Transverse colon (tissue), 4 donors: ENCODE measurements around the gene DVL1. TPM values are rescaled to one million over a fixed set of nuclear protein-coding genes. Genes with fewer than 3 reads are reported as not detected.

ENCODE experiments used
- DNase-seq: peaks from one replicate; pipeline ENCODE4 v3.0.0-alpha.2; 2019
- H3K27ac ChIP-seq, 4 donors: fragments of 200-600 bp; sonication (generic); 2 replicates each; pipeline ENCODE4 v1.5.1; 2016 to 2018; ENCODE audit warnings: inconsistent platforms in 4 of 4
- H3K27me3 ChIP-seq: fragments of 200-600 bp; sonication (generic); 2 replicates; pipeline ENCODE4 v1.5.1; 2017; ENCODE audit warnings: inconsistent platforms
- H3K36me3 ChIP-seq, 4 donors: fragments of 200-600 bp; sonication (generic); 2 replicates each; pipeline ENCODE4 v1.5.1; 2017 to 2019; ENCODE audit warnings: inconsistent platforms in 4 of 4
- H3K4me1 ChIP-seq, 4 donors: fragments of 200-600 bp; sonication (generic); 2 replicates each; pipeline ENCODE4 v1.5.1; 2017 to 2020; ENCODE audit warnings: inconsistent platforms in 4 of 4
- H3K4me3 ChIP-seq, 4 donors: fragments of 200-600 bp; sonication (generic); 1 replicate in 1 of 4; 2 replicates in 3 of 4; pipeline versions ENCODE4 v1.5.1 to v1.6.1; 2017 to 2019; ENCODE audit warnings: inconsistent platforms in 4 of 4
- H3K9me3 ChIP-seq, 2 donors: fragments of 200-600 bp; sonication (generic); 2 replicates each; pipeline ENCODE4 v1.5.1; 2017 to 2019; ENCODE audit warnings: inconsistent platforms in 2 of 2
- EP300 ChIP-seq: sonication (generic); formaldehyde crosslinking; IDR thresholded peaks from one replicate; pipeline ENCODE4 v1.6.1; 2017; ENCODE audit warnings: antibody characterized with exemption, low read depth
- POLR2A ChIP-seq: fragments of 450-650 bp; IDR thresholded peaks from one replicate; pipeline ENCODE4 v1.6.1; 2016; ENCODE audit warnings: antibody characterized with exemption, mild to moderate bottlenecking, moderate library complexity
- POLR2AphosphoS5 ChIP-seq, 3 donors: sonication (generic); formaldehyde crosslinking; IDR thresholded peaks; one replicate each; pipeline ENCODE4 v1.6.1; 2016; ENCODE audit warnings: antibody characterized with exemption in 3 of 3
- WGBS, 2 donors: methylation state at CpG; one replicate each; pipeline ENCODE4 v1.1.5; 2018; ENCODE audit warnings: low coverage in 1 of 2; 5-methylcytosine and 5-hydroxymethylcytosine counted together
- in situ Hi-C, 4 donors: fragments of 200-750 bp; cut with MboI; loops; one replicate each; pipeline versions ENCODE4 v1.15.0 to v1.15.1; 2017; ENCODE audit warnings: low sequenced_read_pairs in 3 of 4, low pct_ligation_motif_present in 1 of 4, low pct_unique_long_range_greater_than_20kb in 1 of 4
- intact Hi-C: fragments of 100-400 bp; cut with DNase I; formaldehyde crosslinking; loops from one replicate; pipeline ENCODE4 v1.15.1; 2023; ENCODE audit warnings: low total_unique reads
- total RNA-seq, 4 donors: library from RNA; depleted of rRNA; stranded (reverse); fragments of >200 nt; gene quantifications; one replicate each; pipeline ENCODE4 v1.1.0, GENCODE V29; 2016
- TF ChIP-seq, protein P1 (sequence below), 5 experiments: fragments of 200-600 bp in 3 of 5; fragments of 450-650 bp in 2 of 5; sonication (generic) in 3 of 5; IDR thresholded peaks; 1 replicate in 2 of 5; 2 replicates in 3 of 5; pipeline ENCODE4 v1.5.1; 2016 to 2017; ENCODE audit warnings: antibody characterized with exemption in 5 of 5, inconsistent platforms in 3 of 5, mild to moderate bottlenecking in 2 of 5, moderate library complexity in 1 of 5

The DVL1 gene
- total RNA-seq, 4 donors from 2014 or later, result 103 to 182 (median 115) TPM

DNA sequence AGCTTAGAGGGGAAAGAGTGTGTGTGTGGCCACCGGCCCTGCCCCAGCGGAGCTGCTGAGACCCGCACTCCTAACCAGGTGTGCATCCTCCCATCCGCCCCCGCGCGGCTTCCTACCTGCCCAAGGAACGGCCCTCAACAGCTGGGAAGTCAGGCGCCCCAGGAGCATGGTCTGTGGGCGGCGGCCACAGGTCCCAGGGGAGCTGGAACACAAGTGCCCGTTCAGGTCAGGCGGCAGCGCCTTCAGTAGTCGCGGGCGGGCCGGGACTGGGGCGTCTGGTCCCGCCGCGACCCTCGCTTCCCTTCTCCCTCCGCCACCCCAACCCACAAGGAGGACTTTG is 25.3 kb upstream of the DVL1 start:
- in situ Hi-C loops (no loop called here), intact Hi-C loops (loop anchor here (2.0 to 10.0 kb wide), 2 partner anchors 18 to 360 kb away; partner anchors contain the start of gene ISG15)
- Histone ChIP-seq H3K36me3 (no peaks in the 10 kb centered on the region), H3K9me3 (no peaks in the 10 kb centered on the region), H3K4me3 (peak overlapping the region; percentile 90 to 99 (median 95)), H3K4me1 (peaks cover 26 to 34% (median 30%) of the 10 kb centered on the region in 4 donors), H3K27me3 (no peaks in the 10 kb centered on the region), H3K27ac (peak overlapping the region; percentile 92 to 99 (median 96))
- TF ChIP-seq POLR2AphosphoS5 (IDR thresholded peaks at IDR 0.05) (no peak), POLR2A (no peak), EP300 (no peak)
- TF ChIP-seq, protein P1, sequence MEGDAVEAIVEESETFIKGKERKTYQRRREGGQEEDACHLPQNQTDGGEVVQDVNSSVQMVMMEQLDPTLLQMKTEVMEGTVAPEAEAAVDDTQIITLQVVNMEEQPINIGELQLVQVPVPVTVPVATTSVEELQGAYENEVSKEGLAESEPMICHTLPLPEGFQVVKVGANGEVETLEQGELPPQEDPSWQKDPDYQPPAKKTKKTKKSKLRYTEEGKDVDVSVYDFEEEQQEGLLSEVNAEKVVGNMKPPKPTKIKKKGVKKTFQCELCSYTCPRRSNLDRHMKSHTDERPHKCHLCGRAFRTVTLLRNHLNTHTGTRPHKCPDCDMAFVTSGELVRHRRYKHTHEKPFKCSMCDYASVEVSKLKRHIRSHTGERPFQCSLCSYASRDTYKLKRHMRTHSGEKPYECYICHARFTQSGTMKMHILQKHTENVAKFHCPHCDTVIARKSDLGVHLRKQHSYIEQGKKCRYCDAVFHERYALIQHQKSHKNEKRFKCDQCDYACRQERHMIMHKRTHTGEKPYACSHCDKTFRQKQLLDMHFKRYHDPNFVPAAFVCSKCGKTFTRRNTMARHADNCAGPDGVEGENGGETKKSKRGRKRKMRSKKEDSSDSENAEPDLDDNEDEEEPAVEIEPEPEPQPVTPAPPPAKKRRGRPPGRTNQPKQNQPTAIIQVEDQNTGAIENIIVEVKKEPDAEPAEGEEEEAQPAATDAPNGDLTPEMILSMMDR (IDR thresholded peaks at IDR 0.05), result no peak
- DNase-seq, result peak; percentile 27
- 1% methylated on average over 10 of the region's 24 CpGs; no CpG with 5 or more reads in 1 of the 2 donors for WGBS, 2 donors

DNA sequence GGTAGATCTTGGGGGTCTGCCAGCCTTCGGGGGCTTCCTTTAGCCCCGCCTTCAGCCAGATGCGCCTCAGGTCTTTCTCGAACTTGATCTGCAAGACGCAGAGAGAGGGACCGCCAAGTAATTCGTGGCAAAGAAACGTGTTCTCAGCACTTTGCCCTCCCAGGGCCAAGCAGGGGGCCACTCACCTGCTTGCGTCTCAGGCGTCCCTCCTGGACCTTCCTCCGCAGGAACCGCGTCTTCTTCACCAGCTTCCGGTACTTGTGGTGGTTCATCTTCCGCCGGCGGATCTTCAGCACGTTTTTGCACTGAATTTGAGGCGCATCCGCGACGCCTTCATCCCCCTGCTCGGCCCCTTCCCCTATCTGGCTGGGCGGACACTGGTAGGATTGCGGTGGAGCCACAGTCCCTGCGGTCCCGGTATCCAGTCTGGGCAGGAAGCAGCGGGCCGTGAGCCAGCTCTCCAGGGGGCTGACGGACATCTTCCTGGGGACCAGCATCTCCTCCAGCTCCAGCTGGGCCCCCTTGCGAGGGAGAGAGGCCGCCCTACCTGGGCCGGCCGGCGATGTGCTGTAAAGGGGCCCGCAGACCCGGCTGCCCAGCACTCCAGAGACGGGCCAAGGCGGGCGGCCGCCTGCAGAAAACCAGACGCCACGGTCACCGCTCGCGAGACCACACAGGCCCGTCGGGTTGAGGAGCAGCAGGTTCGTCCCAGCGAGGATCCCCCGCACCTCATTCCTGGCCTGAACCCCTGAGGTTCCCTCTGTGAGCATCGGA is 24.8 kb upstream of the DVL1 start:
- peak; percentile 14 for DNase-seq
- Histone ChIP-seq H3K9me3 (no peaks in the 10 kb centered on the region), H3K4me1 (peaks cover 26 to 34% (median 30%) of the 10 kb centered on the region in 4 donors), H3K27ac (peak overlapping the region; percentile 92 to 99 (median 96)), H3K27me3 (no peaks in the 10 kb centered on the region), H3K4me3 (peak overlapping the region; percentile 90 to 99 (median 95)), H3K36me3 (no peaks in the 10 kb centered on the region)
- in situ Hi-C loops (no loop called here), intact Hi-C loops (loop anchor here (2.0 to 10.0 kb wide), 2 partner anchors 17 to 359 kb away; partner anchors contain the start of gene ISG15)
- 53% methylated on average over 43 of the region's 52 CpGs; no CpG with 5 or more reads in 1 of the 2 donors for WGBS, 2 donors
- TF ChIP-seq POLR2A, result no peak
- TF ChIP-seq, protein P1 (IDR thresholded peaks at IDR 0.05), result no peak
- TF ChIP-seq POLR2AphosphoS5 (IDR thresholded peaks at IDR 0.05), result no peak
- TF ChIP-seq EP300, result no peak

DNA sequence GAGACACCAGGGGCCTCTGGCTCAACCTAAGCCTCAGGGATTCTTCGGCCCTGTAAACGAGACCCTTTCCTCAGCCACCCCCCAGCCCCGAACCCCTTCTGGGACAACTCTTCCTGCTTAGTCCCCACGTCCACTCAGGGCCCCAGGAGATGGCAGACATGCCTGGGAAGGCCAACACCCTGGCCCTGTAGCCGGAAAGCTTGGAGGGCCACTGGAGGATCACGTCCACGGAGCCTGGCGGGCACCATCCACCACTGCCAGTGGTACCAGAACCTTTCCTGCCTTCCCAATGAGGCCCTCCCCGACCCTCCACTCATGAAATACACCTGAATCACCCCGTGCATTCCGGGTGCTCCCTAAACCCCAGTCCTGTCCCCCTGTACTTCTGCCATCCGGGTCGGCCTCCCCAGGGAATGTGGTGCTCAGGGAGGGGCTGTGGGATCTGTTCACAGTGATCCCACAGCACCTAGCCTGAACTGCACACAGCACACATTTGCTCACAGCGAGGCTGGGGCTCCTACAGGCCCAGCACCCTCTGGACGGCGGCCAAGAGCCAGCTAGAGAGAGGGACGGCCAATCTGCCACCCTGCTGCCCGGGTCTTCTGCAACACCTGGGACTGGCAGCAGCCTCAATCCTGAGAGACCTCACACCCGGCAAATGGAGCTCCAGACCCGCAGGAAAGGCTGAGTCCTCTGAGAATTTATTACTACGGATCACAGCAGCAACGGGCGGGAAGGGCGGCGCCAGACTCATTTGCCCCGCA is 24.0 kb upstream of the DVL1 start:
- H3K4me3 ChIP-seq, result peak overlapping the region in 1 of 4 donors; percentile 90
- H3K4me1 ChIP-seq, result peaks cover 26 to 34% (median 30%) of the 10 kb centered on the region in 4 donors
- H3K27me3 ChIP-seq, result no peaks in the 10 kb centered on the region
- no peak overlapping the region for H3K27ac ChIP-seq
- in situ Hi-C loops, result no loop called here
- DNase-seq, result no peak
- TF ChIP-seq, protein P1 (IDR thresholded peaks at IDR 0.05), result no peak
- TF ChIP-seq EP300 (no peak), POLR2AphosphoS5 (IDR thresholded peaks at IDR 0.05) (no peak), POLR2A (no peak)
- WGBS, 2 donors, result 80 to 84% methylated on average over 1 to 25 of the region's 26 CpGs
- intact Hi-C loops, result loop anchor here (10.0 kb wide), 1 partner anchor 358 kb away; the partner anchor contains the start of gene ISG15
- no peaks in the 10 kb centered on the region for H3K9me3 ChIP-seq
- H3K36me3 ChIP-seq, result no peaks in the 10 kb centered on the region
